Measurements from ENCODE around the gene OR52B2.

- TF ChIP-seq, protein P1, sequence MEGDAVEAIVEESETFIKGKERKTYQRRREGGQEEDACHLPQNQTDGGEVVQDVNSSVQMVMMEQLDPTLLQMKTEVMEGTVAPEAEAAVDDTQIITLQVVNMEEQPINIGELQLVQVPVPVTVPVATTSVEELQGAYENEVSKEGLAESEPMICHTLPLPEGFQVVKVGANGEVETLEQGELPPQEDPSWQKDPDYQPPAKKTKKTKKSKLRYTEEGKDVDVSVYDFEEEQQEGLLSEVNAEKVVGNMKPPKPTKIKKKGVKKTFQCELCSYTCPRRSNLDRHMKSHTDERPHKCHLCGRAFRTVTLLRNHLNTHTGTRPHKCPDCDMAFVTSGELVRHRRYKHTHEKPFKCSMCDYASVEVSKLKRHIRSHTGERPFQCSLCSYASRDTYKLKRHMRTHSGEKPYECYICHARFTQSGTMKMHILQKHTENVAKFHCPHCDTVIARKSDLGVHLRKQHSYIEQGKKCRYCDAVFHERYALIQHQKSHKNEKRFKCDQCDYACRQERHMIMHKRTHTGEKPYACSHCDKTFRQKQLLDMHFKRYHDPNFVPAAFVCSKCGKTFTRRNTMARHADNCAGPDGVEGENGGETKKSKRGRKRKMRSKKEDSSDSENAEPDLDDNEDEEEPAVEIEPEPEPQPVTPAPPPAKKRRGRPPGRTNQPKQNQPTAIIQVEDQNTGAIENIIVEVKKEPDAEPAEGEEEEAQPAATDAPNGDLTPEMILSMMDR (conservative IDR thresholded peaks at IDR 0.05; ENCODE audit: low read depth, low read length) = no peak
- TF ChIP-seq EZH2phosphoT487 (IDR thresholded peaks at IDR 0.05; ENCODE audit: borderline replicate concordance, low read length) = no peak
Observed at GRCh38 chr11:6194065-6194581, 24.0 kb upstream of the OR52B2 start.

All from PC-3 (cell line).